ENCODE results near the gene TEX14. TPM values are rescaled to one million over a fixed set of nuclear protein-coding genes. Genes with fewer than 3 reads are reported as not detected.
"Not testable (repeated sequence)": the region's sequence is repeated elsewhere in the genome, so short reads cannot be mapped to it uniquely, and the experiment has no call there.

Gene TEX14
- total and polyA plus RNA-seq, 10 of the 15 experiments (the other 5 are each of a cell fraction or from before 2014, with no cell fraction given) = 0.15 to 1.3 (median 0.66) TPM

- TF ChIP-seq ZBTB40 (IDR thresholded peaks at IDR 0.05; ENCODE audit: borderline replicate concordance) = no peak
- no peak for TF ChIP-seq ZZZ3 (IDR thresholded peaks at IDR 0.05; ENCODE audit: control insufficient read depth, insufficient read length, low read depth)
- TF ChIP-seq KDM1A (IDR thresholded peaks at IDR 0.05; ENCODE audit: borderline replicate concordance) = no peak
These were observed 31.2 kb downstream of the TEX14 start (continued) for GRCh38 chr17:58660621-58661020.

DNA sequence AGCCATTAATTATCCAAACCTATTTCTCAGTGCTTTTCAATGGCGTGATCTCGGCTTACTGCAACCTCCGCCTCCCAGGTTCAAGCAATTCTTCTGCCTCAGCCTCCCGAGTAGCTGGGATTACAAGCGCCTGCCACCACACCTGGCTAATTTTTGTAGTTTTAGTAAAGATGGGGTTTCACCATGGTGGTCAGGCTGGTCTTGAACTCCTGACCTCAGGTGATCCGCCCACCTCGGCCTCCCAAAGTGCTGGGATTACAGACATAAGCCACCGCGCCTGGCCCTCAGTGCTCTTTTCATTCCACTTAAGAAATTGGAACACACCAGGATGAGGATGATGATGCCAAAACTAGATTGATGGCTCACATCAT lies 32.1 kb downstream of the TEX14 start:
- DNase-seq (ENCODE audit: low read depth, low spot score); H3K4me1 ChIP-seq (ENCODE audit: control insufficient read depth, insufficient read depth, low read length); in situ Hi-C loops (cut with MboI); H3K27ac ChIP-seq (ENCODE audit: control insufficient read depth, insufficient read depth); H3K79me2 ChIP-seq (ENCODE audit: control insufficient read depth, insufficient read depth, low read length); H4K20me1 ChIP-seq (ENCODE audit: control insufficient read depth, insufficient read depth); H3K9me3 ChIP-seq (replicated peaks; ENCODE audit: control insufficient read depth, insufficient read depth, low read length); H3K36me3 ChIP-seq (ENCODE audit: control insufficient read depth in 2 of 2, insufficient read depth in 2 of 2, low read length in 1 of 2); H3K27me3 ChIP-seq (replicated peaks in 1 of 2; ENCODE audit: control insufficient read depth in 2 of 2, insufficient read depth in 2 of 2, low read length in 1 of 2); BruUV-seq (replicated peaks); FAIRE-seq; ATAC-seq: not testable (repeated sequence)
- SMC1A ChIA-PET (ENCODE audit: uncharacterized antibody, unreplicated experiment) = interaction anchor here (1.0 to 3.3 kb wide), 6 partner anchors 12 to 345 kb away, joined by 3 to 15 read pairs (median 3); no protein-coding TSS in a partner anchor
- WGBS (ENCODE audit: insufficient coverage, insufficient replicate concordance, low lambda C conversion rate, missing lambda C conversion rate) = 1% methylated on average over 9 of the region's 9 CpGs
- Histone ChIP-seq H3K4me2 (ENCODE audit: control insufficient read depth, insufficient read depth) (peak overlapping the region; percentile 60), H3K4me3 (peak overlapping the region; percentile 44; the same call in 1 of the 2 replicates), H3K9ac (ENCODE audit: control insufficient read depth, insufficient read depth, low read length) (peak overlapping the region; percentile 71), H2AFZ (ENCODE audit: control insufficient read depth, low read depth, low read length) (peak overlapping the region; percentile 93)
- RAD21 ChIA-PET (ENCODE audit: unreplicated experiment) = interaction anchor here (0.6 to 1.7 kb wide), 2 partner anchors 28 to 144 kb away, joined by 4 to 5 read pairs; no protein-coding TSS in a partner anchor
- intact Hi-C loops (cut with micrococcal nuclease; ENCODE audit: unreplicated experiment) = loop anchor here (1.0 to 5.0 kb wide), 4 partner anchors 20 to 141 kb away; no protein-coding TSS in a partner anchor
- POLR2A ChIA-PET = interaction anchor here (0.7 to 1.7 kb wide), 4 partner anchors 12 to 38 kb away, joined by 4 to 7 read pairs (median 6); no protein-coding TSS in a partner anchor
- 0 out of 2 replicates have a peak, but pooled peaks have one; percentile 48 for TF ChIP-seq NFXL1 (IDR thresholded peaks at IDR 0.05; ENCODE audit: borderline replicate concordance)
- TF ChIP-seq ETV6 (conservative IDR thresholded peaks at IDR 0.05 in 1 of 2, IDR thresholded peaks at IDR 0.05 in 1 of 2; ENCODE audit: borderline replicate concordance in 1 of 2, low read depth in 1 of 2) = 0 out of 4 replicates have a peak, but pooled peaks of 1 of the 2 experiments have one; percentile 8
- TF ChIP-seq BHLHE40 (IDR thresholded peaks at IDR 0.05; ENCODE audit: borderline replicate concordance in 1 of 2, low read depth in 2 of 2, low read length in 1 of 2) = peak in 1 of 2 experiments; percentile 46; a peak in 1 of 4 replicates
- CTCF ChIA-PET = interaction anchor here (1.0 kb wide), 2 partner anchors 141 to 346 kb away, joined by 3 read pairs; no protein-coding TSS in a partner anchor

All from GM12878 (cell line).